Skin epidermis (tissue), 12 donors: ENCODE measurements around the gene SOCS2.

Experiments
- H3K27ac ChIP-seq, 21 experiments: fragments of 200-600 bp; sonication (generic) in 11 of 21; one replicate each; pipeline ENCODE4 v1.5.0; 2020; ENCODE audit warnings: mild to moderate bottlenecking in 3 of 21, inconsistent platforms in 2 of 21, moderate library complexity in 2 of 21
- H3K4me3 ChIP-seq, 7 experiments: fragments of 200-600 bp; sonication (generic) in 2 of 7; one replicate each; pipeline ENCODE4 v1.5.0; 2020; ENCODE audit warnings: inconsistent platforms in 2 of 7, mild to moderate bottlenecking in 2 of 7, moderate library complexity in 1 of 7

Gene SOCS2

DNA sequence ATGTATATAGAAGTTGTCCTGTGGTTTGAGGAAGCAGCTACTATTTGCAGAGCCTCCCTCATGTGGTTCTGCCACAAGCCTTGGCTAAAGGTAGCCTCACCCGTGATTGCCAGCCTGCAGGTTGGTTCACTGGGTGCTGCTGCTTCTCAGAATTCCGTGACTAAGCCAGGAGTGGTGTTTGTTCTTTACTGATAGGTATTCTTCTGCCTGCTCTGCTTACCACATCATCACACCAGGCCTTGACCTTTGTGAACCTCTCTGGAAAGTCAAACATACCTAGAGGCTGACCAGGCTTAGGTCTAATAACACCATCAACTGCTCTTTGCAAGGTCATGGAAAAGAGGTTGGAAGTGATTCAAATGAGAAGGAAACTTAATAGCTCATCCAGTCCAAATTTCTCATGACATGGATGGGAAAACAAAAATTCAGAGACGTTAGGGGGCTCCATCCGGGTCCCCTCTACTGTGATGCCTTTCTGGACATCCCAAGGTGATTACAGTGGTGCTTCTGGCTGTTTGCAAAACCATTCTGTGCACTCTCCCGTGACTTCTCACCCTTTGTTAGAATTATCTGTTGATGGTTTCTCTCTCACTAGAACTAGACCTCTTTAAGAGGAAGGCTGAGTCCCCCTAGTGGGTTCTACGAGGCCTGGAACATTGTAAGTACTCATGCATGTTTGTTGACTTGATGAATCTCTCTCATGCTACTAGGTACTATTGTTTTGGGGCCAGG, 8.5 kb upstream of the SOCS2 start:
- Histone ChIP-seq H3K27ac (no peak overlapping the region), H3K4me3 (no peak overlapping the region)

DNA sequence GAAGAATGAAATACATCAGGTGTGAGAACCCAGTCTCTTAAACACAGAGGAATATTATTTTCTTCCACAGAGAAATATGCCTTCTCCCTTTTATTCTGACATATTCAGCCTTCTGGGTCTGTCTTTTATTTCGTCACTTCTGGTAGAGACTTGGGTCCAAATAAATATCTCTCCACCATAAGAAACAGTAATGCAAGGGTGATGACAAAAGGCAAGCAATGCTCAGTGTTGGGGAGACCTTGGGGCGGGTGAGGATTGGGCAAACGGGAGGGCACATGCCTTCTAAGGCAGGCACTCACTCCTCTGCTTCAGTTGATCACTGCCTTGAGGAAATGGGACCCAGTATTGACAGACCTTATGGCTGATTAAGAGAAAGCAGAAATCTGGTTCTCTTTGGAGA, 6.7 kb upstream of the SOCS2 start:
- Histone ChIP-seq H3K27ac (no peak overlapping the region), H3K4me3 (no peak overlapping the region)

DNA sequence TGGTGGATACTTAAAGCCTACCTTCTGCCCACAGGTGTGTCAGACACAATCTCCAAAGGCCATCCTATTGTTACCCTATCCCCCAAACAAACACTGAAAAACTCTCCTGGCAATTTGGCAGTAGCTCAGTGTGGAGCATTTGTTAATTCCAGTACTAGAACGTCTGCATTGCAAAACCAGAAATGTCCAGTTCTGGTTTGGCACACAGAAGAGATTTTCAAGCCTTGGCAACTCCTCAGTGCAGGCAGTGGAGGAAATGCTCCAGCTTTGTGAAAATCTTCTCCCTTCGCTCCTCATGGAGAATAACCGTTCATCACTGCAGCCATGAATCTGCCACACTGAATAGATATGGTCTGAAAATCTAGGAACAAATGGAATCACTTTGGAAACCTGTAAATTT, 5.3 kb upstream of the SOCS2 start:
- no peak overlapping the region for H3K27ac ChIP-seq

DNA sequence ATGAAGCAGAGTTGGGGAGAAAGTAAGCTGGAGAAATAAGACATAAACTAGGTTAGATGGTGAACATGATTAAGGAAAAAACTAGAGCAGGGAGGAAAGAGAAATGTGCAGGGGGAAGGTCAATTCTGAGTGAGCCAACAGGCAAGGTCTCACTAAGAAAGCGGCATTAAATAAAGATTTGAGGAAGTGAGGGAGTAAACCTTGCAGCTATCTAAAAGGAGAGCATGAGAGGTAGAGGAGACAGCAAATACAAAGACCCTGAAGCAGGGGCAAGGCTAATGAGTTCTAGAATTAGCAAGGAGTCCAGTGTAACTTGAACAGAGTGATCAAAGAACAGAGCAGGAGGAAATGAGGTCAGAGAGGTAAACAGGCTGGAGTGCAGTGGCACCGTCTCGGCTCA, 4.4 kb upstream of the SOCS2 start:
- Histone ChIP-seq H3K27ac (no peak overlapping the region), H3K4me3 (no peak overlapping the region)

More for the DNA sequence above, 5.3 kb upstream of the SOCS2 start:
- H3K4me3 ChIP-seq: no peak overlapping the region

DNA sequence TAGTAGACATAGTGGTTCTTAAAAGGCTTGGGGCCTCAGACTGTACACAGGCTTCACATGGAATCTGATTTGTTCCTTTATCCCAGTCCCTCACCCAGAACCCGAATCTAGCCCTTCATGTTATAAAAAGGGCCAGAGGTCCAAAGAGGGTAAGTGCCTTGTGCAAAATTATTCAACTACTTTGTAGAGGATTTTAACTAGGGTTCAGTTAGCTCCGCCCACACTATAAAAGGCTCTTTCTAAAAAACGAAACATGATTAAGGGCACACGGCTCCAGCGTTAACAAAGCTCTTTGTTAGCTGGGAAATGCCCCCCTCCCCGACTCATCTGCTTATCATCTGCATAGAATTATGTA, 3.2 kb upstream of the SOCS2 start:
- H3K4me3 ChIP-seq: peak overlapping the region; percentile 55 to 84 (median 66)
- peak overlapping the region in 1 of 21 experiments; percentile 83 for H3K27ac ChIP-seq

DNA sequence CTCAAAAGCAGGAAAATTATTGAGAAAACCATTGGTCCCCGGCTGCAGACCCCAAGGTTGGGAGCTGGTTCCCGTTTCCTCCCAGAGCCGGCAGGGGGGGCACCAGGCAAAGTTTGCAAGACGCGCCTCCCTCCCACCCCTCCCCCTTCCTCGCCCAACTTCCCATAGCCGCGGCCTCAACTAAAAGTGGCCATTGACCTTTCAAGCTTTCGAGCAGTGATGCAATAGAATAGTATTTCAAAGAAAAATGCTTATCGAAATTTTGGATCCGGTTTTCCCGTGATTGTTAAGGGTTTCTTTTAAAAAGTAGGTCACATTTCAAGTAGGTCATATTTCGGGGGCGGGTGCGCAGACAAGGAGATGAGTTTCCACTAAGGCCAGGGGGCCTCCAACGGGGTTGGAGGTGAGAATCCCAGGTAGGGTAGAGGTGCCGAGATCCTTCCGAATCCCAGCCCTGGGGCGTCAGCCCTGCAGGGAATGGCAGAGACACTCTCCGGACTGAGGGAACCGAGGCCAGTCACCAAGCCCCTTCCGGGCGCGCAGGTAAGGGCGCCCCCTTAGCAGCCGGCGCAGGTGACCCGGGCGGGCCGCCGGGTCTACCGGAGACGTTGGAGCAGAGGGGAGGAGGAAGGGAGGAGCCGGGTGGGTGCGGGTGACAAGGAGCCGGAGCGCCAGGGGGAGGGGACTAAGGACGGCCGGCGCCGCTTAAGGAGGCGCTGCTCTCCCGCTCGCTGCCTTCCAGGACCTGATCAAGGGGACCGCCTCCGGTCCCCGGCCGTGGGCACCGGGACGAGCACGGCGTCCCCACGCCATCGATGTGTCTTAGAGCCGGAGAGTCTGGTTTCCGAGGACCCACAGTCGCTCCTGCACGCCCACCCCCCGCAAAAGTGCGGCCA, 2.6 kb upstream of the SOCS2 start:
- Histone ChIP-seq H3K4me3 (peak overlapping the region; percentile 55 to 84 (median 66)), H3K27ac (peak overlapping the region; percentile 8 to 93 (median 83))

DNA sequence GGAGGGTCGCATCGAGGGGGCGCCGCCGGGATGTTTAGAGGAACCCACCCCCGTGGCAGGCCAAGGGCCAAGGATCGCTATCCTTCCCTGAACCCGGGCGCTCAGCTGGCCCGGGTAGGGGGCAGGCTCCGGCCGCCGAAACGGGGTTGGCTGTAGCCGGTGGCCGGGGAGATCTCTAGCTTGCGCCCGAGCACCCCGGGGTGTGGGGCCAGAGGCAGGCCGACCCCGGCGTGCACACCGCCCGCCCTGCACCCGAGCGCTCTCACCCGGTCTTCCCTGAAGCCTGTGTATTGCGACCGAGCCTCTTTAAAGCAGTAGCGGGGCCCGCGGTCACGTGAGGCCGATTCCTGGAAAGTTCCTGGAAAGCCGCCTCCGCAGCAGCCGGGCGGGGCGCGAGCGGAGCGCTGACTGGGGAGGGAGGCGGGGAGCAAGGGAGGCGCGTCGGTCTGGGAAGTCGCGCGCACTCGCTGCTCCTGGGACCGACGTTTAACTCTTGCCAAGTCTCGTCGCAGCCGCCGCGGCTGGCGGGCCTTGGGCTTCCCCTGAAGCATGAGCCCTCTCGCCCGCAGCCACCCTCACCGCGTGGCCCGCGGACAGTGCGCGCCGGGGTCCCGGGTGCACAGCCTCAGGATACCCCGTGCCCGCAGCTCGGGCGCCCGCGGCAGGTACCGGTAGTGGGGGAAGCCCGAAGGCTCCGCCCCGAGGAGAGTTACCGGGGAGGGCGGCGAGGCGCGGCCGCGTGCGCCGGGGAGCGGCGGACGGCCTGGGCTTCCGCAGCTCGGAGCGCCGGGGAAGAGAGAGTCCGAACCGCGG, 1.7 kb upstream of the SOCS2 start:
- Histone ChIP-seq H3K4me3 (peak overlapping the region; percentile 55 to 84 (median 66)), H3K27ac (peak overlapping the region; percentile 27 to 93 (median 83))

DNA sequence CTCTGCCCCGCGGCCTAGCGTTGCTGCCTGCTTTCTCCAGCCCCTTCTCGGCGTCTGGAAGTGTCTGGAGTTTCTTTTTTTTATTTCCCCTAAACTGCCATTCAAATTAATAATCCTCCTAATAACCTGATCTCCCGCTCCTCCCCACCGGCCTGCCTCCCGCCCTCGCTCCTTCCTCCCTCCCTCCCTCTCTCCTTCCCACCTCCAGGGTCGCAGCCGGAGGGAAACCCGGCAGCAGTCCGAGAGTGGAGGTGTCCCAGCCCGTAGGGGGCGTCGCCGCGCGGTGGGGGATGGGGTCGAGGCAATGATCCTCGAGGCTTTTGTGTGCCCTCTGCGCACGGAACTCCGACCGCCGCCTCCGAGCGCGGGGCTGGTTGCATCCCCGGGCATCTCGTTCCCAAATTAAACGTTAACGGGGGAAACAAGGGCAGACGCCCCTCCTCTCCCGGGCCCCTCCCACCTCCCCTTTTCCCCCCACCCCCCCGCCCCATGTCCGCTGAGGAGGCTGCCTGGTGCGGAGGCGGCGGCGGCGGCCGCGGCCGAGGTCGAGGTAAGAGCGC, 1.0 kb upstream of the SOCS2 start:
- peak overlapping the region; percentile 55 to 84 (median 66) for H3K4me3 ChIP-seq

DNA sequence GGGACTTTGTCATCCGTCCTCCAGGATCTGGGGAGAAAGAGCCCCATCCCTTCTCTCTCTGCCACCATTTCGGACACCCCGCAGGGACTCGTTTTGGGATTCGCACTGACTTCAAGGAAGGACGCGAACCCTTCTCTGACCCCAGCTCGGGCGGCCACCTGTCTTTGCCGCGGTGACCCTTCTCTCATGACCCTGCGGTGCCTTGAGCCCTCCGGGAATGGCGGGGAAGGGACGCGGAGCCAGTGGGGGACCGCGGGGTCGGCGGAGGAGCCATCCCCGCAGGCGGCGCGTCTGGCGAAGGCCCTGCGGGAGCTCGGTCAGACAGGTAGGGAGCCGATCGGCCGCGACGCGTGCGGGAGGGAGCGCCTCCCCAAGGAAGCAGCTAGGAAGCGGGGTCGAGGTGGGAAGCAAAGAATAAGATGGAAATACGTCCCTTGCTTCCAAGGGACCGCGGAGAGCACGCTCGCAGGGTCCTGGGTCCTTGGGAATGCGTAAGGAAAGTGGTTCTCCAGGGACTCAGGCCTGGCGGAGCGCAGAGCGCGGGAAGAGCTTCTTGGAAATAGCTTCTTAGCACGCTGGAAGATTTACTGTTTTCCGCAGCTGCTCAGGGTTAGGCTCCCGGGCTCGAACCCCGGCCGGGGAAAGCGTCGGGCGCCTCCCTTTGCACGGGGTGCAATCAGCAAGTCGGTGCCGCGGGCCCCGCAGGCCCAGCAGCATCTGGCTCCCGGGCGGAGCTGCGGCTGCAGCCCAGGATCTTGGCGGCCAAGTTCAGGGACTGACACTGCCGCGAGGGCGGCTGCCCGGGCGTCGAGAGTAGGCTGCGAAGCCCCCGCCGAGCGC, 457 bp downstream of the SOCS2 start:
- peak overlapping the region; percentile 55 to 84 (median 66) for H3K4me3 ChIP-seq
- H3K27ac ChIP-seq: peak overlapping the region in 18 of 21 experiments; percentile 26 to 93 (median 80)

More for the DNA sequence above, 1.0 kb upstream of the SOCS2 start:
- peak overlapping the region; percentile 27 to 93 (median 83) for H3K27ac ChIP-seq

DNA sequence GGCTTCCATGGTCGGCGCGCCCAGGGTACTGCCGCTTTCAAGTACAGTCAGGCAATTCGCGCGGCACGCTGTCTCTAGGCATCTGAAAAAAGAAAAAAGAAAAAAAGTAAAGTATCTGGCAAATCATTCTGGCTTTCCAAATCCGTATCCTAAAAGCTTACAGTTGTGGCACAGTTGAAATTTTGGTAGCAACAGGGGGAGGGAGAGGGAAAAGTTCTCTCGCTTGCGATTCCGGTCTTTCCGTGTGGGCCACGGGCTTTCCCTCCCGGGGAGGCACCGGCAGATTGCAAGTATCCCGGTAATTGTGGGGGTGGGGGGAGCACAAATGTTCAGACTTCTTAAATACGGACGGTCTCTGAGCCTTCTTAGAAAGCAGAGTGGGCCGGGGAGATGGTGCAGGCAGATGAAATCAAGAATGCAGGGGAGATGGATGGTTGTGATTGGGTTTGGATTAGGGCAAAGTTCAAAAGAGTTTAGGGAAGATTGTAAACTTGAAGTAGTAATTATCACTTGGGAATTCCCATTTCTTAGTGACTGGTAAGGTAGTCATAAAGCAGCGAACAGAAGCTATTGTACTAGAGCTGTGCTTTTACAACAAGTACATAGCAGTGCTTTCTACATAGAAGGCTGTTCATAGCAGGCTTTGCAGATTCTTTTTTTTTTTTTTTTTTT, 1.2 kb downstream of the SOCS2 start:
- Histone ChIP-seq H3K4me3 (peak overlapping the region; percentile 55 to 84 (median 66)), H3K27ac (peak overlapping the region in 18 of 21 experiments; percentile 26 to 93 (median 80))

DNA sequence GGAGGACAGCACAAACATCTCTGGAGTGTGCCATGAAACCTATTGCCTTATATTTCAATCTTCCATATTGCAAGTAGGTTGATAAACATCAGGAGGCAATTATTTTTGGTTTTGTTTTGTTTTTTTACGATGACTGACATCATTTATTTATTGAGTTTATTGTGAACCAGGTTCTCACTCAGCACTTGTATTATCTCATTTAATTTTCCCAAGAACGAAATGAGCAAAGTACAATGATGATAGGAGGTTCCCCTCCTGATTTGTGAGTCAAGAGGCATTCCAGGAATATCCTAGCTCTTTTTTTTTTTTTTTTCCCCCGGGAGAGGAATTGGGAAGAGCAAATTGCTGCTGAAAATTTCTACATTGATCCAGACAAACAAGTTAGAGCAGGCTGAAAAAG, 4.7 kb downstream of the SOCS2 start:
- Histone ChIP-seq H3K4me3 (no peak overlapping the region), H3K27ac (no peak overlapping the region)

DNA sequence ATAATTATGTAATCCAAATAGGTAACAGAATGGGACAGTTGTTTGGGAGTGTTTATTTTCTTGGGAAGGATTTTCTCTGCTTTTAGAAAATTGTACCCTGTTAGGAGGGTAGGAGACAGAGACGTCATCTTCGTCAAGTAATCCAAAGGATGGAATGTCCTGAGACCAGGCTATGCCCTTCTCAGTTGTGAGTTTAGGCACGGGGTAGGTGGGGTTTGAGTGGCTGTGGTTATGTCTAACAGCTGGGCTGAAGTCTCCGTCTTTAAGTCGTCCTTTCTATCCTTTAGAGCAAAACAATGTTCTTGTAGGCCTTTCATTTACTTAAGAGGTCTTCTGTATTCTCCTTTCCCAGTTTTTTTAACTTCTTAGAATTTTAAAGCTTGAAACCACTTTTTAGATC, 5.7 kb downstream of the SOCS2 start:
- Histone ChIP-seq H3K27ac (no peak overlapping the region), H3K4me3 (no peak overlapping the region)

DNA sequence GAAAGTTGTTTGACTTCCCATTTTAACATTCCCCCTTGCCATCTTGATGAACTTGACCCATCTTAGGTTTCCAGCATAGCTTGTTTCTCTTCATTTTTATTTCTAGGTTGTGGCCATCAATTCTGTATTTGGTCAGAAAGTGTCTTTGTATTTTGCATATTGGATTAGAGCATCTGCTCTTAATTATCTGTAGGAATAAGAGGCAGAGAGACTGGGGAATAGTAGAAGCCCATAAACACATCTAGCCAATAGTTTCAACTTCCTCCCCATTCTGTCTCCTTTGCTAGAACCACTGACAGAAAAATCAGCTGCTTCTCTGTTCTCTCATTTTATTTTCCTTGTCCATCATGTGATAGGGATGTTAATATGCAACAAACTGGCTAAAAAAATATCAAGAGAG, 8.2 kb downstream of the SOCS2 start:
- Histone ChIP-seq H3K27ac (no peak overlapping the region), H3K4me3 (no peak overlapping the region)

DNA sequence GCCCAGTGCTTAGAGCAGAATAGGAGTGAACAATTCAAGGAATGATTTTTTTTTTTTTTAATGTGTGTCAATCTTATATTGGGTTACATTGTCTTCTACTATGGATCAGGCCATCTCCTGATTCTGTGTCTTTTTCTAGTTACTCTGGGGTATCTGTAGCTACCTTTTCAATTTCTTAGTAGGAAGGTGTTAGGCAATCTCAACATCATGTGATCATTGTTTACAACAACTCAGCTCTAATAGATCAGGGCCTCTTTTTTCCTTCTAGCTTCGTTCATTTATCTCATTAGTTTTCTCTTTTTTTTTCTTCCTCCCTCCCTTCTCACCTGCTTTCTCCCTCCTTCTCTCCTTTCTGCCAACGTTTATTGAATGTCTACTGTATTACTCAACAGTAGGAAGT, 8.9 kb downstream of the SOCS2 start:
- Histone ChIP-seq H3K27ac (no peak overlapping the region), H3K4me3 (no peak overlapping the region)

DNA sequence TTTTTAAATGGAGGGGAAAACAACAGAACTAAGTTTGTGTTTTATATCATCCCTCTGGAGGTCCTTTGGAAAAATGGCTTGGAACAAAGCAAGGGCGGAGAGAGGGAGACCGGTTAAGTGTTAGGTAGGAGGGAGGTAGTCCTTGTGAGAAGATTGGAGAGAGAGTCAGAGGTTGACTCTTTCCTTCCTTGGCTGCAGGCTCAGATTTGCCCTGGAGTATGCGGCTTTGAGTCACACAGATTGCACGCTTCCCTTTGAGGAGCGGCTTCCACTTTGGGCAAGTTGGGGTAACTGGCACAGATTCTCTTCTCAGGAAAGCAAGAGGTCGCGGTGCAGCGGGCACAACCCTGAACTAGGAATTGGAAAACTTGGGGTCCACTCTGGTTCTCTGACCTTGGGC, 9.9 kb downstream of the SOCS2 start:
- Histone ChIP-seq H3K27ac (no peak overlapping the region), H3K4me3 (no peak overlapping the region)

DNA sequence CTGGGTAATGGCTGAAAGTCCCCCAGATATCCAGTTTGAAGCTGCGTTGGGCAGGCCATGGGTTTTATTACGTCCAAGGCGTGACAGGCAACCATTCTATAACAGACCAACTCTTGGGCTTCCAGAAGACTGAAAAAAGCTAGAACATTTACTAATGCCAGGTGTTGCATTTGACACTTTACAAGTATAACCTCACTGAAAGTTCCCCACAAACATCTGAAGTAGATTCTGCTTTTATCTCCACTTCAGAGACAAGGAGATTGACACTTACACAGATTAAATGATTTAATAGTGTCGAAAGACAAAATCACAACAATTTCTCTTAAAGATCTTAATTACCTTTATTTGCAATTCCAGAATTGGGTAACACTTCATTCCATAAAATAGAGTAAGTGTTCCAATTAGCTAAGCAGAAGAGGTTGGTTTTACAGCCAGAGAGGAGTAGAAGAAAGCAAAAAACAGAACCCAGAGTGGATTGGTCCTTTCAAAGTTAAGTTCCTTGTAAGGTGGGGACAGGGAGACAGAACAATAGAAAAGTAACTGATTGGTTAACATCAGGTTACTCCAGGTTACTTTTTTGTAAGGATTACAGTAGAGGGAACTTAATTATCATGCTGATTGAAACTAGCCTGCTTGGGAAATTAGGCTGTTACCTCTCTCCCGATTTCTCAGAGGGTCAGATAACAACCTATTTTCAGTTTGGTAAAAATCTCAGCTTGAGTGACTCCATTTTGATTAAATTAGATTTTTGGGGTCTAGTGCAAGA, 11.3 kb downstream of the SOCS2 start:
- H3K27ac ChIP-seq: no peak overlapping the region
- no peak overlapping the region for H3K4me3 ChIP-seq

DNA sequence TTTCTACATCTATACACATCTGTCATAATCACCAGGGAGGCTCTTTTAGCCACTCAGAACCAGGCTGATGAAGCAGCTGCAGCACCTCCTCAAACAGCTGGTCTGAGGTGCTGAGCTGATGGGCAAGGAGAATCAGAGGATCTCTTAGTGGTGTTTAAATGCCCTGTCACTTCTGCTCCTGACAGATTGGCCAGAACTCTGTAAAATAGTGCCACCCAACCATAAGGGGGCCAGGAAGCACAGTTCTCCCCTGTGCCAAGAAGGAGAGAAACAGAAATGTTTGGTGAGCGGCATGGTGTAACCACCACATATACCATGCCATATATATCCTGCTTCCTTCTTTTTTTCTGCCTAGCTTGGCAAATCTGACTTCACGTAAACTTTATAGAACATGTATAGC, 12.8 kb downstream of the SOCS2 start:
- H3K4me3 ChIP-seq: no peak overlapping the region
- no peak overlapping the region for H3K27ac ChIP-seq

DNA sequence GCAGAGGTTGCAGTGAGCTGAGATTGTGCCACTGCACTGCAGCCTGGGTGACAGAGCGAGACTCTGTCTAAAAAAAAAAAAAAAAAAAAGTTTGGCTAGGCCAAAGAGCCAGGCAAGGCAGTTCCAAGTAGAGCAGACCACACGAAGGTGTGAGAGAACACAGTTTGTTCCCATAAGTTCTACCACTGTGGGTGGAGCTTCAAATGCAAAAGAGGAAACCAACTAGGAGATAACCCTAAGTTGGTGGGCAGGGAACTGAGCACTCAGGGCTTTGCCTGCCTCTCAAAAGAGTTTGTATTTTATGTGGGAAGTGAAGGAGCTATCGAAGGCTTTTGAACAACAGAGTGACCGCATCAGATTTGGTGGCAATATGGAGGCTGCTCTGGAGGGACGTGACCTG, 15.1 kb downstream of the SOCS2 start:
- Histone ChIP-seq H3K27ac (no peak overlapping the region), H3K4me3 (no peak overlapping the region)
